ENCODE data around the gene CLN6. TPM values are rescaled to one million over a fixed set of nuclear protein-coding genes. Genes with fewer than 3 reads are reported as not detected.
"Not testable (repeated sequence)": the region's sequence is repeated elsewhere in the genome, so short reads cannot be mapped to it uniquely, and the experiment has no call there.

CLN6 gene
- total RNA-seq, 1 donor: 15.2 TPM

GRCh38 chr15:68241088-68241935 lies 11.8 kb upstream of the CLN6 start:
- H3K79me2 ChIP-seq (ENCODE audit: insufficient read depth, low read length): no peaks in the 10 kb centered on the region
- no peak overlapping the region for H3K4me3 ChIP-seq (ENCODE audit: insufficient read depth, low read length)
- DNase-seq (ENCODE audit: insufficient read length, low spot score, missing footprints): no peak
- H2AFZ ChIP-seq (ENCODE audit: low read length): peak overlapping the region; percentile 45
- no peaks in the 10 kb centered on the region for H3K9me3 ChIP-seq (ENCODE audit: low read depth, low read length)
- H3K4me2 ChIP-seq (ENCODE audit: insufficient read depth, low read length): peak overlapping the region; percentile 47
- H3K27ac ChIP-seq (ENCODE audit: low read depth, low read length): no peak overlapping the region
- no peaks in the 10 kb centered on the region for H3K27me3 ChIP-seq (ENCODE audit: insufficient read depth, low read length)
- H4K20me1 ChIP-seq (ENCODE audit: insufficient read depth, low read length): no peaks in the 10 kb centered on the region
- no peaks in the 10 kb centered on the region for H3K36me3 ChIP-seq (ENCODE audit: insufficient read depth, low read length)
- H3K4me1 ChIP-seq (ENCODE audit: insufficient read depth, low read length): peaks cover 5% of the 10 kb centered on the region
- TF ChIP-seq CTCF (IDR thresholded peaks at IDR 0.05; ENCODE audit: extremely low read depth, low read depth, low read length): no peak

GRCh38 chr15:68239025-68239424 lies 9.5 kb upstream of the CLN6 start:
- Histone ChIP-seq H3K4me2 (ENCODE audit: insufficient read depth, low read length) (no peak overlapping the region), H2AFZ (ENCODE audit: low read length) (no peak overlapping the region), H3K36me3 (ENCODE audit: insufficient read depth, low read length) (no peaks in the 10 kb centered on the region), H3K79me2 (ENCODE audit: insufficient read depth, low read length) (no peaks in the 10 kb centered on the region), H4K20me1 (ENCODE audit: insufficient read depth, low read length) (no peaks in the 10 kb centered on the region), H3K4me1 (ENCODE audit: insufficient read depth, low read length) (peaks cover 5% of the 10 kb centered on the region), H3K27ac (ENCODE audit: low read depth, low read length) (no peak overlapping the region), H3K9me3 (ENCODE audit: low read depth, low read length) (no peaks in the 10 kb centered on the region), H3K27me3 (ENCODE audit: insufficient read depth, low read length) (no peaks in the 10 kb centered on the region), H3K4me3 (ENCODE audit: insufficient read depth, low read length) (no peak overlapping the region)
- no peak for TF ChIP-seq CTCF (IDR thresholded peaks at IDR 0.05; ENCODE audit: extremely low read depth, low read depth, low read length)
- DNase-seq (ENCODE audit: insufficient read length, low spot score, missing footprints): no peak

- Histone ChIP-seq H3K4me1 (ENCODE audit: insufficient read depth, low read length) (peaks cover 4% of the 10 kb centered on the region), H3K79me2 (ENCODE audit: insufficient read depth, low read length) (no peaks in the 10 kb centered on the region), H4K20me1 (ENCODE audit: insufficient read depth, low read length) (no peaks in the 10 kb centered on the region), H3K9me3 (ENCODE audit: low read depth, low read length) (no peaks in the 10 kb centered on the region), H2AFZ (ENCODE audit: low read length) (no peak overlapping the region), H3K27ac (ENCODE audit: low read depth, low read length) (no peak overlapping the region), H3K4me3 (ENCODE audit: insufficient read depth, low read length) (no peak overlapping the region), H3K27me3 (ENCODE audit: insufficient read depth, low read length) (no peaks in the 10 kb centered on the region), H3K36me3 (ENCODE audit: insufficient read depth, low read length) (no peaks in the 10 kb centered on the region), H3K4me2 (ENCODE audit: insufficient read depth, low read length) (no peak overlapping the region)
- no peak for DNase-seq (ENCODE audit: insufficient read length, low spot score, missing footprints)
- no peak for TF ChIP-seq CTCF (IDR thresholded peaks at IDR 0.05; ENCODE audit: extremely low read depth, low read depth, low read length)
Observed at GRCh38 chr15:68235022-68235421, 5.5 kb upstream of the CLN6 start.

GRCh38 chr15:68234520-68234919 lies 5.0 kb upstream of the CLN6 start:
- H3K36me3 ChIP-seq (ENCODE audit: insufficient read depth, low read length); H3K4me2 ChIP-seq (ENCODE audit: insufficient read depth, low read length); H3K79me2 ChIP-seq (ENCODE audit: insufficient read depth, low read length); H2AFZ ChIP-seq (ENCODE audit: low read length); H3K4me1 ChIP-seq (ENCODE audit: insufficient read depth, low read length); DNase-seq (ENCODE audit: insufficient read length, low spot score, missing footprints); H4K20me1 ChIP-seq (ENCODE audit: insufficient read depth, low read length); H3K4me3 ChIP-seq (ENCODE audit: insufficient read depth, low read length); H3K9me3 ChIP-seq (ENCODE audit: low read depth, low read length); H3K27me3 ChIP-seq (ENCODE audit: insufficient read depth, low read length); H3K27ac ChIP-seq (ENCODE audit: low read depth, low read length): not testable (repeated sequence)
